Activated CD4-positive, alpha-beta T cell treated with anti-CD3 and anti-CD28 coated beads, Interleukin-2, amount 50 U/mL, for 24 hours (primary cell): ENCODE data around the gene TIMELESS.
"Not testable (repeated sequence)": the region's sequence is repeated elsewhere in the genome, so short reads cannot be mapped to it uniquely, and the experiment has no call there.

Experiments used
- DNase-seq, 2 donors: peaks; one replicate each; pipeline ENCODE4 v3.0.0-alpha.2; 2020; ENCODE audit warnings: low read depth in 1 of 2, low spot score in 1 of 2

Gene TIMELESS, protein sequence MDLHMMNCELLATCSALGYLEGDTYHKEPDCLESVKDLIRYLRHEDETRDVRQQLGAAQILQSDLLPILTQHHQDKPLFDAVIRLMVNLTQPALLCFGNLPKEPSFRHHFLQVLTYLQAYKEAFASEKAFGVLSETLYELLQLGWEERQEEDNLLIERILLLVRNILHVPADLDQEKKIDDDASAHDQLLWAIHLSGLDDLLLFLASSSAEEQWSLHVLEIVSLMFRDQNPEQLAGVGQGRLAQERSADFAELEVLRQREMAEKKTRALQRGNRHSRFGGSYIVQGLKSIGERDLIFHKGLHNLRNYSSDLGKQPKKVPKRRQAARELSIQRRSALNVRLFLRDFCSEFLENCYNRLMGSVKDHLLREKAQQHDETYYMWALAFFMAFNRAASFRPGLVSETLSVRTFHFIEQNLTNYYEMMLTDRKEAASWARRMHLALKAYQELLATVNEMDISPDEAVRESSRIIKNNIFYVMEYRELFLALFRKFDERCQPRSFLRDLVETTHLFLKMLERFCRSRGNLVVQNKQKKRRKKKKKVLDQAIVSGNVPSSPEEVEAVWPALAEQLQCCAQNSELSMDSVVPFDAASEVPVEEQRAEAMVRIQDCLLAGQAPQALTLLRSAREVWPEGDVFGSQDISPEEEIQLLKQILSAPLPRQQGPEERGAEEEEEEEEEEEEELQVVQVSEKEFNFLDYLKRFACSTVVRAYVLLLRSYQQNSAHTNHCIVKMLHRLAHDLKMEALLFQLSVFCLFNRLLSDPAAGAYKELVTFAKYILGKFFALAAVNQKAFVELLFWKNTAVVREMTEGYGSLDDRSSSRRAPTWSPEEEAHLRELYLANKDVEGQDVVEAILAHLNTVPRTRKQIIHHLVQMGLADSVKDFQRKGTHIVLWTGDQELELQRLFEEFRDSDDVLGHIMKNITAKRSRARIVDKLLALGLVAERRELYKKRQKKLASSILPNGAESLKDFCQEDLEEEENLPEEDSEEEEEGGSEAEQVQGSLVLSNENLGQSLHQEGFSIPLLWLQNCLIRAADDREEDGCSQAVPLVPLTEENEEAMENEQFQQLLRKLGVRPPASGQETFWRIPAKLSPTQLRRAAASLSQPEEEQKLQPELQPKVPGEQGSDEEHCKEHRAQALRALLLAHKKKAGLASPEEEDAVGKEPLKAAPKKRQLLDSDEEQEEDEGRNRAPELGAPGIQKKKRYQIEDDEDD

DNA sequence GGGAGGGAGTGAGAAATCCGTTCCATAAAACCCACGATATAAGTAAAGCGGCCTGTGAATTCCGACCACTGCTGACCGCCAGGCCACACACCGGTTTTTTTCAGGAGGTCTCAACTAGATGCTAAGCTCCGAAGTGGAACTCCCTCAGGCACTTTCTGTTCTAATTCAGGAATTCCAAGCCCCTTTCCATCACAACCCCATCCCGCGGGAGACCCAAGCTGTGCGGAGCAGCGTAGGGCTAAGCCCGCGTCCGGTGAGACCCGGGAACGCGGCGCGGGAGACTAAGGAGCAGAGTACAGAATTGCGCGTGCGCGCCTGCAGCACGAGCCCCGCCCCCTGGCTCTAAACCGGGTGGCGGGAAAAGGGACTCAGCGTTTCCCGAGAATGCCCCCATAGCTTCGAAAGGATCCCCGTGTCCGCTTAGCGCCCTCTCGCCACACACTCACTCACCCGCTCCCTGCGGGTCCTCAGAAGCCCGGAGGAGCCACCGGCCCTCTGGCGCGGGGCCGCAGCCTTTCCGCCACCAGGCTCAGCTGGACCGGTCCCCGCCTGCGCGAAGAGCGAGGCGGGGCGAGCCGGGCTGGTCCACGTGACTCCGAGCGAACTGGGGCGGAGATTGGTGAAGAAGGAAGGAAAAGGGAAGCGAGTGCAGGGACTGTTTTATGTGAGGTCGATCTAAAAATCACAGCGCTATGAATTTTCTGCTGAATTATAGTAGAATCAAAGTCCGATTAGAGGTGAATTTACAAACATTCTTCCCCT is at the start of gene TIMELESS:
Gene TIMELESS, minus strand, starts transcription at position 567 of the 762 bp plus-strand sequence. CDS start 15,256 bp downstream, outside the sequence.
- peak; percentile 74 to 78 for DNase-seq

DNA sequence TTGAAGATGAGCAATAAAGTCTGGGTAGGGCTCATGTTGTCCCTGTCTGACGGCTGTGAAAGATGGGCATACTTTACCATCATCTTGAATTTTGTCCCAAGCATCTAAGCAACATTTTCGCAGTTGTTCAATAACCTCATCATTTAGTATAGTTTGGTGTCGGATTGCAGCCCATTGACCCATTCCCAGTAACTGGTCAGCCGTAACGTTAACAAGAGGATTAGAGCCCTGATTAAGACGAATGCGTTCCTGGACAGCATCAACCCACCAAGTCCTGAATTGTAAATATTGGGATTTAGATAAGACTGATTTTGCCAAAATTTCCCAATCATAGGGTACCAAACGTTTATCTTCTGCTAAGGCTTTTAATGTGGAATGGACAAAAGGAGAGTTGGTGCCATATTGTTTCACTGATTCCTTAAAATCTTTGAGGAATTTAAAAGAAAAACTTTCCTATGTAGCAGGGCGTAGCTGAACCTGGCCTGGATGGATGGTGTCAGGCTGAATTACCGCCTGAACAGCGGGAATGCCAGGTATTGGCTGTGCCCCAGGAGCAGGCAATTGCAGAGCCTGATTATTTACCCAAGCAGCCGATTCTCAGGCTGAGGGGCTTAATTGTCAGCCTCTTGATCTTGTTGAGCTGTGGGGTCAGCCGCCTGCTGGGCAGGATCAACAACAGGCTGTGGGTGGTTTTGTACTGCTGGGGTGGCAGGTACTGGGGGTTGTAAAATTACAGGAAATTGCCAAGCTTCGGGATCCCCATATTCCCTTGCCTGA is 49.1 kb upstream of the TIMELESS start:
- not testable (repeated sequence) for DNase-seq

DNA sequence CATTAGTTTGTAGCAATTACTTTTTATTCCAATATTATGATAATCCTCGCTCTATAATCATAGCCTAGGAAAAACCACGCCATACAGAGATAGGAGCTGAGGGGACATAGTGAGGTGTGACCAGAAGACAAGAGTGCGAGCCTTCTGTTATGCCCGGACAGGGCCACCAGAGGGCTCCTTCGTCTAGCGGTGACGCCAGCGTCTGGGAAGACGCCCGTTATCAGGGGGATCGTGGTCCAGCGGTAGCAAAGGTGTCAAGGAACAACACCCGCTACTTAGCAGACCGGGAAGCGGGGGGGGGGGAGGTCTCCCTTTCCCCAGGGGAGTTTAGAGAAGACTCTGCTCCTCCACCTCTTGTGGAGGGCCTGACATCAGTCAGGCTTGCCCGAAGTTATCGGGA is 47.5 kb upstream of the TIMELESS start:
- peak; percentile 14 to 27 for DNase-seq

DNA sequence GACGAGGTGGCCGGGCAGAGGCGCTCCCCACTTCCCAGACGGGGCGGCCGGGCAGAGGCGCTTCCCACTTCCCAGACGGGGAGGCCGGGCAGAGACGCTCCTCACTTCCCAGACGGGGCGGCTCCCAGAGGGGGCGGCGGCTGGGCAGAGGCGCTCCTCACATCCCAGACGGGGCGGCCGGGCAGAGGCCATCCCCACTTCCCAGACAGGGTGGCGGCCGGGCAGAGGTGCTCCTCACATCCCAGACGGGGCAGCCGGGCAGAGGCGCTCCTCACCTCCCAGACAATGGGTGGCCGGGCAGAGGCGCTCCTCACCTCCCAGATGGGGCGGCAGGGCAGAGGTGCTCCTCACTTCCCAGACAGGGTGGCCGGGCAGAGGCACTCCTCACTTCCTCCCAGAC is 45.3 kb upstream of the TIMELESS start:
- not testable (repeated sequence) for DNase-seq

DNA sequence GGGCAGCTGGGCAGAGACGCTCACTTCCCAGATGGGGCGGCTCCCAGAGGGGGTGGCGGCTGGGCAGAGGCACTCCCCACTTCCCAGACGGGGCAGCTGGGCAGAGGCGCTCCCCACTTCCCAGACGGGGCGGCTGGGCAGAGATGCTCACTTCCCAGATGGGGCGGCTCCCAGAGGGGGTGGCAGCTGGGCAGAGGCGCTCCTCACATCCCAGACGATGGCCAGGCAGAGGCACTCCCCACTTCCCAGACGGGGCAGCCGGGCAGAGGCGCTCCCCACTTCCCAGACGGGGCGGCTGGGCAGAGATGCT is 44.8 kb upstream of the TIMELESS start:
- DNase-seq: not testable (repeated sequence)

DNA sequence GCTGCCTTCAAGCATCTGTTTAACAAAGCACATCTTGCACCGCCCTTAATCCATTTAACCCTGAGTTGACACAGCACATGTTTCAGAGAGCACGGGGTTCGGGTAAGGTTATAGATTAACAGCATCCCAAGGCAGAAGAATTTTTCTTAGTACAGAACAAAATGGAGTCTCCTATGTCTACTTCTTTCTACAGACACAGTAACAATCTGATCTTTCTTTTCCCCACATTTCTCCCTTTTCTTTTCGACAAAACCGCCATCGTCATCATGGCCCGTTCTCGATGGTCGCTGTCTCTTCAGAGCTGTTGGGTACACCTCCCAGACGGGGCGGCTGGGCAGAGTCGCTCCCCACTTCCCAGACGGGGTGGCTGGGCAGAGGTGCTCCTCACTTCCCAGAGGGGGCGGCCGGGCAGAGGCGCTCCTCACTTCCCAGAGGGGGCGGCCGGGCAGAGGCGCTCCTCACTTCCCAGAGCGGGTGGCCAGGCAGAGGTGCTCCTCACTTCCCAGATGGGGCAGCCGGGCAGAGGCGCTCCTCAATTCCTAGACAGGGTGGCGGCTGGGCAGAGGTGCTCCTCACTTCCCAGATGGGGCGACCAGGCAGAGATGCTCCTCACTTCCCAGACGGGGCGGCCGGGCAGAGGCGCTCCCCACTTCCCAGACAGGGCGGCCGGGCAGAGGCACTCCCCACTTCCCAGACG is 44.3 kb upstream of the TIMELESS start:
- not testable (repeated sequence) for DNase-seq

DNA sequence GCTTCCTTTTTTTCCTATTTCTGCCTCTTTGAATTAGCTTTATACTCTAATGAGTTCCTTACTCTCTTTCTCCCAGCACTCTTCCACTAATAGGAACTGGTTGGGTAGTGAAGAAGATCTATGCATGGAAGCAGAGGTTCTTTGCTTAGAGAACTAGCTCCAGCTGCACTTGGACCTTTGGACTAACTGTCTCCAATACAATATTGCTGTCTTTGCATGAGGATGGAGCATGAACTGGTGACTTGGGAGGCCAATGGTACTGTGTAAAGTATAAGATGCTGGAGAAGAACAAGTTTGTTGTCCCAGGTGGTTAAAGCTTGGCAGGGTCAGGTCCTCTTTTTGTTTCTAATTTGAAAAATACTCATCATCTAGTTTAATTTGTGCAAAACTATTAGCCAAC is 41.1 kb upstream of the TIMELESS start:
- no peak for DNase-seq

DNA sequence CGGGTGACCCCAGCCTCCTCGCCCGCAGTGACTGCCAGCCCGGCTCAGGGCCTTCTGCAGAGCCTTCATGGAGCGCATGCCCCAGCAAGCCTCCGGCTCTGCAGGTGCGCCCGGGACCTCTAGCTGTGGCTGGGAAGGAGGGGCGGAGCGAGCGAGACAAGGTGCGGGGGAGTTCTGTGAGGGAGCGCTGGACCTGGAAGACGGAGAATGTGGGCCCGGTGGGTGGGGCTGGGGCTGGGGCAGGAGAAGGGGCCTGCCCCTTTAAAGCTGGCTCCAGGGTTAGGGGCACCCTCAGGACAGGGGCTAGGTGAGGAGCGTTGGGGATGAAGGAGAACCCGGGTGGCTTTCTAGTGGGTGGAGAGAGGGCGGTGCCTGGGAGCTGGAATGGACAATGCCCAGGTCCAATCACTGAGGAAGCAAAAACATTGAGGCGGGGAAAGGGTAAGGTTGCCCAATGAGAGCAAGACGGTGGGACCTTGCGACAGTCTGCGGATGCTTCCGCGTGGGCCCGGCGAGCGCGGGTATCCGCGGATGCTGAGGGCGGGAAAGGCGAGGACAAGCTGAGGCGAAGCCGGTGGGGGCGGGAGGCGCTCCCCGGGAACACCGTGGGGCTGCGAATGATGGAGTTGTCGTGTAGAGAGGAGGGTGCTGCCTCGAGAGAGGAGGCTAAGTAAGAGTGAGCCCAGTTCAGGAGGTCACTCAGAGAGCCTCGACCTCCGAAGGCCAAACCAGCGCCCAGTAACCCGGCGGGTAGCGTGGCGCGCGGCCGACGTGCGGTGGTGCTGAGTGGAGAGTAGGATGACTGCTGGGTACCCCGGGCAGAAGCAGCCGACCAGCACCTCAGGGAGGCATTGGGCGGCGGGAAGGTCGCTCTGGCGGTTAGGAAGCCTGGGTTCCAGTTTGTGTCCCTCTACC is 39.1 kb upstream of the TIMELESS start, which contains the start of gene GLS2:
Gene GLS2, minus strand, starts transcription at position 121 of the 915 bp plus-strand sequence. Its CDS starts 43 bp downstream, at position 78.
- peak; percentile 35 to 67 for DNase-seq

DNA sequence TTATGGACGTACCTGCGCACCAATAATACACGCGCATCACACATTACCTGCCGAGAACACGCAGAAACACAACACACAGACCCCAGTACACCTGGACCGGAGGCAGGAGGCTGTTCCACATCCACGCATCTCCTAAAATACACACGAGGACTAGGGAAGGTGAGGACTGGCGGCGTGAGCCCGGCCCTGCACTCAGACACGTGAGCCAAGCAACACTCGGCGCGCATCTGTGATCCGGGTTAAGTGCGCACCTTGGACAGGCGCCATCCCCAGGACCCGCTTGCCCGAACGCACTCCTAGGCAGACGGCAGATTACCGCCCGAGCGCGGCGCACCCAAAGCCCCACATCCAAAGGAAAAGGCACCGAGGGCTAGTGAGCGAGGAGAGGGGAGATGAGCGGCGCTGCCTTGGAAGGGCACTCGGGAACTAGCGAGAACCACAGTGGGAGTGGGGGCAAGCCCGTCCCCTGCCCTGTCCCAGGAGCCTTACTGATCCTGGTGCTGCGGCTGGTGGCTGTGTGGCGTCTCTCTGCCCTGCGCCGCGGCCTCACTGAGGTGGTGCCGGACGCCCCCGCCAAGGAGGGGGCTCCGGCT is 38.3 kb upstream of the TIMELESS start:
- DNase-seq: no peak

DNA sequence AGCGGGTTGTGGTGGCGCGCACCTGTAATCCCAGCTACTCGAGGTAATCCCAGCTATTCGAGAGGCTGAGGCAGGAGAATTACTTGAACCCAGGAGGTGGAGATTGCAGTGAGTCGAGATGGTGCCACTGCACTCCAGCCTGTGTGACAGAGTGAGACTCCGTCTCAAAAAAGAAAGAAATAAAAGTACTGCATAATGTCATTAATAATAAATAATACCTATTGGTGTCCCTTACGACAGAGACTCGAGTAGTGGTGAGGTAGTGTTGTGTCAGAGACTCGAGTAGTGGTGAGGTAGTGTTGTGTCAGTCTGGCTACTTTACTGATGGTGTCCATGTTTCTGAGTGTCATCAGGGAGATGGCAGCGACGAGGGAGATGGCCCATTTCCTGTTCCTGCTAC is 37.5 kb upstream of the TIMELESS start:
- DNase-seq: no peak

DNA sequence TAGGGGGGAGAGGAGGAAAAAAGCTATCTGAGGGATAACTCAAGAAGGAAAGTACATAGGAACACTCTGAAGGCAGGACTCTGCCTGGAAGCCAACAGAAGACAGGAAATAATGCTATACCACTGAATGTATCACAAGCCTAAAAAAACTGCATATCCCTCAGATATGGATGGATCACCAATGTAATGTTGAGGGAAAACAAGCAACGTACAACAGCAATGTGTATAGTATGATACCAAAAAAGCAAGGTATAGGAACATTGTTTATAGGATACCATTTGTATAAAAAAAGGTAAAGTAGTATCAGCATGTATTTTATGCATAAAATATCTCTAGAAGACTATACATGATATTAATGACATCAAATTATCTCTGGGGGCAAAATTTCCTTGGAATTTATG is 35.3 kb upstream of the TIMELESS start:
- no peak for DNase-seq

DNA sequence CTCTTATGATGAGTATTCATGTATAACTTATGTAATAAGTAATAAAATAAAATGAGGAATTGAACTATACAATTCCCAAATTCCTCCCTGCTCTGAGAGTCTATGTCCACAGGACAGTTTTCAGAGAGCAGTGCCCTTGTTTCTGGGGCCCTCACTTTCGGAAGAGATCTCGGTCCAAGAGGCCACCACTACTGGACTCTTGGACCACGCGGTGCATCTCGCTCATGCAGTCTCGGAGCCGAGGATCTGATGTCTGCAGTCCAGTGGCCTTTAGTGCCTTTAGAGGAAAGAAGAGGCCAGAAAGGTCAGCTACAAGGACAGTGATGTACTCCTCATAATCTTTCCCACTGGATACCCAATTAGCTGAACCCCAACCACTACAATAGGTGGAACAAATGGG is 30.4 kb upstream of the TIMELESS start:
- DNase-seq: no peak

DNA sequence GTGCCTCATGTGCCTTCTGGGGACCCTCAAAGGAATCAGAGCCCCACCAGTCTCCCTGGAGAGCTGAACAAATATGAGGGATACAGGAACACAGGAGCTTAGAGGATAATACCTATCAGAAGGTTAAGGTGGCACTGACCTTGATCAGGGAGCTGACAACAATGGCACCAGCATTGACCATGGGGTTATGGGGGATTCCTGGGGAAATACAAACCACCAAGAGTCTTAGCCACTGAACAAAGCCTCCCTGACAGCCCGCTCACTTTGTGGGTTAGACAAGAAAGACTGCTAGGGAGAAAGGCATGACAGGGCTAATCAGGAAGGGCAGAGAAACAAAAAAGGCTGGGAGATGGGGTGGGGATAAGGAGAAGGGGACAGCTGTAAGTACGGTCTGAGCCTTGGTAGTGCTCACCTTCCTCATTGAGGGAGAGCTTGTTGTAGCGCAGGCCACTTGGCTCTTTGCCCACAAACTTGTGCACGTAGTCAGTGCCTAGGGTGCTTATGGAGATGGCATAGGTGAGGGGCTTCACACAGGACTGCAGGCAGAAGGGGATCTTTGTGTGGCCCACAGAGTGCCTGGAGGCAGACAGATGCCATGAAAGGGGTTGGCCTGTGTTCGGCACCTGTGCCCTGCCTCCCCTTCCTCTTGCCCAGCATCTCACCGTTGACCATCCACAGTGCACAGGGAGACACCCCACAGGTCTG is 28.4 kb upstream of the TIMELESS start:
- no peak for DNase-seq

DNA sequence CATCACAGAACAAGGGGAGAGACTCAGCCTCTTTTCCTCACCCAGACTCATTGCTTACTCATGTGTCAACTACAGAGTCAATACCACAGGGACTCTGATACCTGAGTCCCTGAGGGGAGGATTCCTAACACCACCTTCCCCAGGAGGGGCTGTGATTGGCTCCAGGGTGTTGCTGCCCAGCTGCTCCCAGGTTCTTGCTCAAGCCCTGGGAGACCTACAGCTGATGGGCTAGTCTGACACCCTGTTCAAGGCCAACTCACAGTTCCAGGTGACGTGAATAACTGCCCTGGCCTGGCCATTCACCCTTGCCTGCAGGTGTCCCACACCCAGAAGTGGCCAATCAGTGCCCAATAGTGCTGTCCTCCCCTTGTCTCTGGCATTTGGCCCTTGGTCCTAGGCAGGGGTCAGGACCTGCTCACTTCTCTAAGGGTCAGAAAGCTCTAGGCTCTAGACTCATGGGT is 27.8 kb upstream of the TIMELESS start:
- DNase-seq: no peak

DNA sequence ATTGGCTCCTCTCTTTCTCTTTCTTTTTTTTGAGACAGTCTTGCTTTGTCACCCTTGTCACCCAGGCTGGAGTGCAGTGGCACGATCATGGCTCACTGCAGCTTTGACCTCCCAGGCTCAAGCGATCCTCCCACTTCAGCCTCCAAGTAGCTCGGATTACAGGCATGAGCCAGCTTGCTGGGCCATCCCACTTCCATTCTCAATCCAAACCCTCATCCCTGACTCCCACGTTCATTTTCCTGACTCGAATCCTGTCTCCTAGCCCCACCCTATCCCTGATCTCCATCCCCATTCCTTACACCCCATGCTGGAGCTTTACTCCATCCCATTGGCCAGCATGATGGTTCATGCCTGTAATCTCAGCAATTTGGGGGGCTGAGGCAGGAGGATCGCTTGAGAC is 26.9 kb upstream of the TIMELESS start:
- DNase-seq: no peak

DNA sequence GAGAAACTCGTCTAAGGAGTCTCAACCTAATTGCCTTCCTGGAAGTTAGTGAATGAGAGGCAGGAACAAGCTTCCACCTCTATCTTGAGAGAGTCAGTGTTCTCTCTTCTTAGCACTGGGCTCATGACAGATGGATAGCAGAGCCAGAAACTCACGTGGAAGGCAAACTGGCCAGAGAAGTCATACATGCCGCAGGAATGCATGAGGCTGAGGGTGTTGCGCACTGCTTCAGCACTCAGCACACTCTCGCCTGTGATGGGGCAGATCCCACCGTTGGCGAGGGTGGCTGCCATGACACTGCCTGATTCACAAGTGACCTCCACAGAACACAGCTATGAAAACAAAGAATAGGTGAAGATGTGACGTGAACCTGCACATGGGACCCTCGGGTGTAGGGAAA is 25.2 kb upstream of the TIMELESS start:
- no peak for DNase-seq
